Measurements from ENCODE around the gene SMARCA2. TPM values are rescaled to one million over a fixed set of nuclear protein-coding genes. Genes with fewer than 3 reads are reported as not detected.

SMARCA2 gene
- total and polyA plus RNA-seq, 10 of the 15 experiments (the other 5 are each of a cell fraction or from before 2014, with no cell fraction given): 100 to 392 (median 204) TPM

GRCh38 chr9:2241836-2242741, 226.9 kb downstream of the SMARCA2 start (continued):
- TF ChIP-seq ZNF687 (IDR thresholded peaks at IDR 0.05): 0 out of 2 replicates have a peak, but pooled peaks have one; percentile 15
- no peak for TF ChIP-seq NRF1 (conservative IDR thresholded peaks at IDR 0.05; ENCODE audit: low read depth, low read length)
- TF ChIP-seq RUNX3 (IDR thresholded peaks at IDR 0.05; ENCODE audit: low read length): peak; percentile 62
- TF ChIP-seq MYB (IDR thresholded peaks at IDR 0.05; ENCODE audit: borderline replicate concordance, low read depth, low read length): no peak
- no peak for TF ChIP-seq TCF12 (IDR thresholded peaks at IDR 0.05; ENCODE audit: low read depth, low read length)
- TF ChIP-seq TCF7 (IDR thresholded peaks at IDR 0.05; ENCODE audit: borderline replicate concordance): peak; percentile 28; the same call in 1 of the 2 replicates
- peak; percentile 61; the same call in 1 of the 2 replicates for TF ChIP-seq ZBTB40 (IDR thresholded peaks at IDR 0.05; ENCODE audit: borderline replicate concordance)
- TF ChIP-seq YBX1 (IDR thresholded peaks at IDR 0.05): no peak
- TF ChIP-seq NFXL1 (IDR thresholded peaks at IDR 0.05; ENCODE audit: borderline replicate concordance): no peak
- no peak for TF ChIP-seq USF2 (IDR thresholded peaks at IDR 0.05; ENCODE audit: borderline replicate concordance, low read depth, low read length)
- no peak for TF ChIP-seq SPI1 (IDR thresholded peaks at IDR 0.05; ENCODE audit: borderline replicate concordance, insufficient read depth, low read depth, low read length)
- no peak for TF ChIP-seq CTCF (IDR thresholded peaks at IDR 0.05 in 2 of 3, conservative IDR thresholded peaks at IDR 0.05 in 1 of 3; ENCODE audit: control insufficient read depth in 2 of 3, extremely low read depth in 1 of 3, insufficient read depth in 1 of 3, low read depth in 3 of 3, low read length in 3 of 3)
- no peak for TF ChIP-seq EED (IDR thresholded peaks at IDR 0.05; ENCODE audit: low read depth)
- no peak for TF ChIP-seq PAX5 (IDR thresholded peaks at IDR 0.05; ENCODE audit: borderline replicate concordance, low read depth, low read length)
- peak; percentile 100 for TF ChIP-seq SP1 (IDR thresholded peaks at IDR 0.05; ENCODE audit: low read depth, low read length)
- TF ChIP-seq BHLHE40 (IDR thresholded peaks at IDR 0.05; ENCODE audit: borderline replicate concordance in 1 of 2, low read depth in 2 of 2, low read length in 1 of 2): peak; percentile 29 to 67; a peak in 3 of 4 replicates
- no peak for TF ChIP-seq RBBP5 (conservative IDR thresholded peaks at IDR 0.05)
- TF ChIP-seq YY1 (IDR thresholded peaks at IDR 0.05; ENCODE audit: low read depth, low read length): peak; percentile 92

Data from GM12878 (cell line).